ENCODE measurements around the gene KCNN3.
A peak's percentile ranks its signal among the peaks of the same experiment; 100 is the strongest.

Gene KCNN3

DNA sequence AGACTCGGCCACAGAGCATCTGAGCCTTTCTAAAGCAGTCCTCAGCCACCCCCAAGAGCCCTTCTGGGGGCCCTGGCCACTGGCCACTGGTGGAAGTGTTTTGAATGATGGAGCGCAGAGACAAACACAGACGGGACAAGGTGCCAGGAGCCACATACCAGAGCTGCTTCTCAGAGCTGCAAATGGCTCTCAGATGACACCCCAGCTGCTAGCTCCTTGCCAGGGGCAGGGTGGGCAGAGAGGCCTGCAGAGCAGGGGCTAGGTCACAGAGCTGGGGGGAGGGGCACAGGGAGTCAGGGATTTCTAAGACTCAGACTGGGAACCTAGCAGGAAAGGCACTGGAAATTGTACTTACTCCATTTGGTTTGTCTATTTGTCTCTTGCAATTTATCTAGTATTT is 30.4 kb downstream of the KCNN3 start:
- DNase-seq, result no peak

DNA sequence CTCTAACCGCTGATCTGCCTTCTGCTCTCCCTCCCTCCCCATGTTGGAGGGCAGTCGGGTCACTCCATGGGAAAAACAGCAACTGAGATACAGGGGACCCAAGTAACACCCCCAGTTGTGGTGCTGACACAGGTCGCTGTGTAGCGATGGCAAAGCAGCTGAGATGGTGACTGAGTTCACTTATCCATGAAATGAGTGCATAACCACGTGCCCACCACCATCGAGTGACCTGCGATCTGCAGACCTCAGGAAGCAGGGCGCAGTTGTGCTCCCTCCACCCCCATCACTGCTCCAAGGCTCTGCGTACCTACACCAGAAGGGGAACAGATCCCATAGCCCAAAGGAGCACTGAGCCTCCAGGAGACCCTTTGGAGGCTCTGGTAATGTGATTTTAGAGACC is 31.1 kb downstream of the KCNN3 start:
- DNase-seq, result no peak

DNA sequence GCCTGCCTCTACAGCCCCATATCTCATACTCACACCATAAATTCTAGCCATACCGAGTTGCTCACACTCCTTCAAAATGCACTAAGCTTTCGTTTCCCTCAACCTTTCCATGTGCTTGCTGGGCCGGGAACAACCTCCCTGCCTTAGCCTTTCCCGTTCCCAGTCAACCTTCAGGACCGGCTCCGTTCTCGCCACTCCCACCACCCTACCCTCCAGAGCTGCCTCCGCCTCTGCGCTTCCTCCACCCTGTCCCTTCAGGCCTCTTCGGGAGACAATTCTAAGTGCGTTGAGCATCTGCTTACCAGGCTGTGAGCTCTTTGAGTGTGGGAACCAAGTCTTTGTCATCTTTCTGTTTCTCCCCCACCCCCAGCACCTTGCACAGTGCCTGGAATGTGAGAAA is 31.6 kb downstream of the KCNN3 start:
- DNase-seq, result no peak

- peak; percentile 7 for DNase-seq
Measured at GRCh38 chr1:154837672-154838171, 32.4 kb downstream of the KCNN3 start.

- no peak for DNase-seq
Measured at GRCh38 chr1:154837034-154837671, 32.9 kb downstream of the KCNN3 start.

DNA sequence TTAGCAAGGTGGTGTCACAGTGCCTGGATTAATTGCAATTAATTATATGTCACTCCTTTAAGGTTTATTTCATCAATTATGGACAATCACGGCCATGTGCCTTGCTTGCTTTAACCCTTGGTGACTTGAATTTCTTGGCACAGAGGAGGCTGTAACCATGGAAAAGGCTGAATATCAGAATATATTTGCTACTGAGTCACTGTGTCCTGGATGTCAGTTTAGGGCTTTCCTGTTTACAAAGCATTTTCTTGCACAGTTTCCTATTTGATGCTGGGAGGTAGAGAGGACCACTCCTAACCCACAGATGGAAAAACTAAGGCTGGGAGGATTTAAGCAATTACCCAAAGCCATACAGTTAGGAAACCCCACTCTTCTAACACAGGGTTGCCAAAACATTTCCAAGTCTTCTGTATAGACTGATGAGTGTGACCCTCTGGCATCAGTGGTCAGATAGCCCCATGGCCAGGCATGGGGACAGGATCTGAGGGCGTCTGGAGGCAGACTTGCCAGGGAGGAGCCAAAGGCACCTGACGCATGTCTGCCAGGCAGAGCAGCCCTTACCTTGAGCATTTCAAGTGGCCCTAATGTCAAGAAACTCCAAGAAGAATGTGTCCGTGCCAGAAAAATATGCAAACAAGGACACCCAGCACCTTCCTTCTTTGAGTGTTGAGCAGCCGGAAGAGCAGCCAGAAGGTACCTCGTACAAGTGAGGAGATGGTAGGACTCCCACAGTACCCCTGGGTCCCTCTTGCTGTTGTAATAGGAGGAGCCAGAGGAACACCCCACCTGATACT is 34.4 kb downstream of the KCNN3 start:
- DNase-seq, result no peak

DNA sequence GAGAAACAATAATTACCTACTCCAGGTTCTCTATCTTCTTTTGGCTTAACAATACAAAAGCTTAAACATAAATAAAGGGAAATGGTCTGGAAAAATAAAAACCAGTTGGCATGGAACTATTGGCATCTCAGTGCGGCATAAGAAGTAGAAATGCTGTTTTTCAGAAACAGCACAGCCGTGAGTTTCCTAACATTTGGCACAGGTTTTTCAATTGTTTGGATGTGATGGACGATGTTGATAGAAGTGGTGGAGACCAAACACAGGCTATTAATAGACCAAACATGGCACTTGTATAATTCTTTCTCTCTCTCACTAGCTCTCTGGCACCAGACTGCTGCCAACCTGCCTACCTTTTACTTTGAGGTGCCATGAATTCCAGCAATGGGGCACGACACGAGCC is 36.2 kb downstream of the KCNN3 start:
- DNase-seq, result no peak

- no peak for DNase-seq
Measured at GRCh38 chr1:154833209-154833608, 36.9 kb downstream of the KCNN3 start.

GRCh38 chr1:154832384-154832783 is 37.7 kb downstream of the KCNN3 start:
- DNase-seq, result no peak

DNA sequence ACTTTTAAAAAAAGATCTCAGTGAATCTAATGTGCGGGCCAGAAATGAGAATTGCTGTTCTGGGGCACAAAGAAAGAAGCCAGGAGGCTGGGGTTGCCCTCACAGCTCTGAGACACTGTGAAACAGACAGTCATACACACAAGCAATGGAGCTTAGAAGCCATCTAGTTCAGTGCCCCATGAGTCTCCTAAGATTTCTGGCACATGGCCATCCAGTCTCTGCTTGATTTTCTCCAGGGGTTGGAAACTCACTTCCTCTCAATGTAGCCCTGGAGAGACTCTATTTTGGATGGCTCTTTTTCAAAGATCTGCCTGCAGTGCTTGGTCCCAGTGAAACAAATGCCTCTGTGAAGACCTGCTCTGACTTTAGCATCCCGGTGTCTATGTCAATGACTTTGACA is 38.6 kb downstream of the KCNN3 start:
- no peak for DNase-seq

DNA sequence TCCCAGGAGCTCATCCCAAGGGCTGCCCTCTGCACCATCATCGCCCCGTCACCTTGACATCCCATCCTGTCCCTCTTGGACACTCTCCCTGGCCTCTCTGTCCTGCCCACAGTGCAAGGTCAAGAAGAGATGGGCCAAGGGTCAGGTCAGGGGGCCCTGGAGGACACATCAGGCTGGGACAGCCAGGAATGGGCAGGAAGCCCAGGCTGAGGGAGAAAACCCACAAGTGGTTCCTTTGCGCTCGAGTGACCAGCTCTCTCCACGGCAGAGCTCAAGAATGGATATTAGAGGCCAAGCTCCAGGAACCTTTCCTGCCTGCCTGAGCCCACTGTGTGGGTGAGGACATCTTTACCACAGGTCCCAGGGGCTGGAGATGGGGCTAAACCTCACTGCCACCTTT is 41.0 kb downstream of the KCNN3 start:
- no peak for DNase-seq

GRCh38 chr1:154824179-154825000 is 45.7 kb downstream of the KCNN3 start:
- no peak for DNase-seq

GRCh38 chr1:154822717-154823116 is 47.4 kb downstream of the KCNN3 start:
- DNase-seq, result no peak

GRCh38 chr1:154822233-154822632 is 47.8 kb downstream of the KCNN3 start:
- no peak for DNase-seq

GRCh38 chr1:154821083-154821482 is 49.0 kb downstream of the KCNN3 start:
- DNase-seq, result no peak

- DNase-seq, result no peak
Measured at GRCh38 chr1:154820646-154821045, 49.4 kb downstream of the KCNN3 start.

GRCh38 chr1:154819628-154820590 is 50.2 kb downstream of the KCNN3 start:
- DNase-seq, result peak; percentile 5

DNA sequence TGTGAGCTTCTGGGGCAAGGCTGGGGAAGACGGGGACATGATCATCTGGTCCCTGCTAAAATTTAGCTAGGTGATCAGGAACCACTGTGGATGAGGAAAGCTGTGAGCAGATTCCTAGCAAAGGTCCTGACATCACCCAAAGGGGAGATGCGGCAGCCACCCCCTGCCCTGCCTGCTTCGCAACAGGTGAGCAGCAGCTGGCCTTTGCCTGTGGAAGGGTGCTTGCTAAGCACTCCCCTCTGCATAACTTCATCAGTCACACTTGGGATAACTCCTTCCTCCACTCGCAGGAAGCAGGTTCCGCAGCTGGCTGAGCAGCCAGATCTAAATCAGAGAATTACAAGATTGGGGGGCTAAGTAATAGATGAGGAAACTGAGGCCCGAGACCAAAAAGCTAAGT is 51.2 kb downstream of the KCNN3 start:
- no peak for DNase-seq

DNA sequence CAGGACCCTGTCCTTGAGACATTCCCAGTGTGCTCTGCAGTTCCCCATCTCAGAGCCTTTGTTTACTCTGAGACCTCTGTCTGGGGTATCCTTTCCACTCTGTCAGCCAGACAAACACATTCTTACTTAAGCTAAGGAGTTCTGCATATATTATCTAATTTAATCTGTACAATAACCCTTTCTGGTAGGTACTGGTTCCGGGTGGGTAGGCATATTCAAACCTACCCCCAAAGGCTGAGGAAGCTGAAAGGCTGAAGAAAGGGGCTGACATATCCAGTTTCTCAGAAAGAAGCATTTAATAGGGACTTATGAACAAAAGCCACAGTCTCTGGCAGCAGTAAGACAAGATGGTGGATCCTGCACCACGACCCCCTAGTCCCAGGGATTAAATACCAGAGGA is 53.1 kb downstream of the KCNN3 start:
- no peak for DNase-seq

- no peak for DNase-seq
Measured at GRCh38 chr1:154816369-154816768, 53.7 kb downstream of the KCNN3 start.

- DNase-seq, result no peak
Measured at GRCh38 chr1:154813846-154814505, 56.1 kb downstream of the KCNN3 start.

GRCh38 chr1:154813300-154813816 is 56.7 kb downstream of the KCNN3 start:
- DNase-seq, result no peak

Measured in CD4-positive, alpha-beta T cell treated with Interferon gamma for 1 hour (primary cell).